OCI-LY3 (cell line): ENCODE data around the gene CCDC34.

Experiments used
- H2AFZ ChIP-seq: fragments of 200-600, 300-600 bp; shearing (Covaris generic); 2 replicates; pipeline ENCODE4 v1.6.0; 2014; ENCODE audit warnings: antibody characterized with exemption, low read depth, low read length
- H3K27ac ChIP-seq: fragments of 200-600, 300-600 bp; sonication (generic); 2 replicates; pipeline ENCODE4 v1.5.1; 2014; ENCODE audit warnings: mild to moderate bottlenecking, low read length, moderate library complexity, mixed read lengths
- H3K27me3 ChIP-seq: fragments of 200-600, 300-600 bp; sonication (generic); 2 replicates; pipeline ENCODE4 v1.6.1; 2014; ENCODE audit warnings: low read depth, low read length, mixed read lengths
- H3K36me3 ChIP-seq: fragments of 200-600, 300-600 bp; sonication (generic); replicated peaks from 2 replicates; pipeline ENCODE3; 2014; ENCODE audit warnings: low read depth, low read length, mixed read lengths
- H3K4me1 ChIP-seq: fragments of 300-600, 200-600 bp; sonication (generic); 2 replicates; pipeline ENCODE4 v1.6.1; 2014; ENCODE audit warnings: low read length, mixed read lengths
- H3K4me2 ChIP-seq: fragments of 200-600, 300-600 bp; sonication (generic); 2 replicates; pipeline ENCODE4 v1.6.1; 2014; ENCODE audit warnings: low read length, mixed read lengths
- H3K4me3 ChIP-seq: fragments of 300-600, 200-600 bp; sonication (generic); 2 replicates; pipeline ENCODE4 v1.5.1; 2014; ENCODE audit warnings: antibody characterized with exemption, mild to moderate bottlenecking, low read length, moderate library complexity
- H3K79me2 ChIP-seq: fragments of 300-600, 200-600 bp; shearing (Covaris generic); 2 replicates; pipeline ENCODE4 v1.6.1; 2014; ENCODE audit warnings: mild to moderate bottlenecking, low read length, mixed read lengths
- H3K9ac ChIP-seq: fragments of 300-600, 200-600 bp; shearing (Covaris generic); 2 replicates; pipeline ENCODE4 v1.6.0; 2014; ENCODE audit warnings: mild to moderate bottlenecking, low read length, moderate library complexity
- H3K9me3 ChIP-seq: fragments of 200-600, 300-600 bp; shearing (Covaris generic); 2 replicates; pipeline ENCODE4 v1.6.1; 2014; ENCODE audit warnings: low read length, mixed read lengths; ENCODE audit not compliant: insufficient read depth
- H4K20me1 ChIP-seq: fragments of 200-600, 300-600 bp; sonication (generic); 2 replicates; pipeline ENCODE4 v1.6.1; 2016; ENCODE audit warnings: low read length, mixed read lengths; ENCODE audit not compliant: insufficient read depth
- CTCF ChIP-seq: fragments of 200-600, 300-600 bp; sonication (generic); IDR thresholded peaks from 2 replicates; pipeline ENCODE4 v1.5.1; 2014; ENCODE audit warnings: antibody characterized with exemption, low read length, low read depth
- EZH2phosphoT487 ChIP-seq: fragments of 200-600 bp; shearing (Covaris generic); IDR thresholded peaks from 2 replicates; pipeline ENCODE4 v1.6.1; 2018; ENCODE audit warnings: antibody characterized with exemption, mixed run types, low read depth

The CCDC34 gene

GRCh38 chr11:27401833-27402316 is 38.9 kb upstream of the CCDC34 start:
- H3K27ac ChIP-seq, result no peak overlapping the region

GRCh38 chr11:27401280-27401832 is 38.3 kb upstream of the CCDC34 start:
- Histone ChIP-seq H3K27ac (no peak overlapping the region), H4K20me1 (no peaks in the 10 kb centered on the region), H3K9me3 (no peaks in the 10 kb centered on the region), H3K4me3 (no peak overlapping the region), H2AFZ (no peak overlapping the region), H3K4me1 (no peaks in the 10 kb centered on the region), H3K36me3 (no peaks in the 10 kb centered on the region), H3K4me2 (no peak overlapping the region), H3K9ac (no peak overlapping the region), H3K79me2 (no peaks in the 10 kb centered on the region), H3K27me3 (no peaks in the 10 kb centered on the region)
- no peak for TF ChIP-seq CTCF
- no peak for TF ChIP-seq EZH2phosphoT487

More at GRCh38 chr11:27401833-27402316, 38.9 kb upstream of the CCDC34 start:
- H3K9ac ChIP-seq, result no peak overlapping the region
- no peaks in the 10 kb centered on the region for H3K4me1 ChIP-seq
- H3K9me3 ChIP-seq, result no peaks in the 10 kb centered on the region
- H3K27me3 ChIP-seq, result no peaks in the 10 kb centered on the region
- no peaks in the 10 kb centered on the region for H4K20me1 ChIP-seq
- no peaks in the 10 kb centered on the region for H3K79me2 ChIP-seq
- no peak overlapping the region for H3K4me2 ChIP-seq
- no peaks in the 10 kb centered on the region for H3K36me3 ChIP-seq
- no peak overlapping the region for H2AFZ ChIP-seq
- TF ChIP-seq EZH2phosphoT487 (no peak), CTCF (no peak)
- no peak overlapping the region for H3K4me3 ChIP-seq

- Histone ChIP-seq H3K4me1 (no peaks in the 10 kb centered on the region), H2AFZ (no peak overlapping the region), H3K4me3 (no peak overlapping the region), H3K9me3 (no peaks in the 10 kb centered on the region), H3K27ac (no peak overlapping the region), H4K20me1 (no peaks in the 10 kb centered on the region), H3K9ac (no peak overlapping the region), H3K79me2 (no peaks in the 10 kb centered on the region), H3K36me3 (no peaks in the 10 kb centered on the region), H3K4me2 (no peak overlapping the region), H3K27me3 (no peaks in the 10 kb centered on the region)
- TF ChIP-seq EZH2phosphoT487 (no peak), CTCF (no peak)
Measured at GRCh38 chr11:27398400-27398770, 35.4 kb upstream of the CCDC34 start.

GRCh38 chr11:27397624-27398399 is 34.8 kb upstream of the CCDC34 start:
- H3K4me2 ChIP-seq, result no peak overlapping the region
- H3K9ac ChIP-seq, result no peak overlapping the region
- H3K27ac ChIP-seq, result no peak overlapping the region
- H2AFZ ChIP-seq, result no peak overlapping the region
- TF ChIP-seq EZH2phosphoT487, result no peak
- H3K79me2 ChIP-seq, result no peaks in the 10 kb centered on the region
- no peaks in the 10 kb centered on the region for H3K9me3 ChIP-seq
- H4K20me1 ChIP-seq, result no peaks in the 10 kb centered on the region
- no peak overlapping the region for H3K4me3 ChIP-seq
- H3K27me3 ChIP-seq, result no peaks in the 10 kb centered on the region
- H3K36me3 ChIP-seq, result no peaks in the 10 kb centered on the region
- H3K4me1 ChIP-seq, result no peaks in the 10 kb centered on the region
